A549 (cell line): ENCODE data around the gene RTN4.

Source experiments
- CHD2 ChIP-seq: fragments of 150-350 bp; IDR thresholded peaks from 2 replicates; pipeline ENCODE4 v1.6.1; 2014; ENCODE audit warnings: low read length; ENCODE audit not compliant: partially characterized antibody
- EP300 ChIP-seq, 2 experiments: fragments of >200 bp; sonication (Bioruptor Twin); formaldehyde crosslinking; IDR thresholded peaks; 2 replicates in 1 of 2; 3 replicates in 1 of 2; pipeline ENCODE4 v1.6.1; 2016 to 2017
- HDAC2 ChIP-seq: fragments of 200-600 bp; sonication (generic); IDR thresholded peaks from 2 replicates; pipeline ENCODE4 v1.6.1; 2016
- MAFK ChIP-seq: fragments of 450-650 bp; IDR thresholded peaks from 2 replicates; pipeline ENCODE4 v1.6.1; 2014; ENCODE audit not compliant: partially characterized antibody
- NR3C1 ChIP-seq: fragments of >200 bp; sonication (Bioruptor Twin); formaldehyde crosslinking; IDR thresholded peaks from 3 replicates; pipeline ENCODE4 v1.6.1; 2017
- POLR2A ChIP-seq: IDR thresholded peaks from 2 replicates; pipeline ENCODE4 v1.6.1; 2012; ENCODE audit warnings: mild to moderate bottlenecking, low read length
- ZFP36 ChIP-seq: fragments of 450-650 bp; IDR thresholded peaks from 2 replicates; pipeline ENCODE4 v1.6.1; 2014; ENCODE audit warnings: borderline replicate concordance; ENCODE audit not compliant: partially characterized antibody
- TF ChIP-seq, protein P1 (sequence below): fragments of >200 bp; sonication (Bioruptor Twin); formaldehyde crosslinking; IDR thresholded peaks from 3 replicates; pipeline ENCODE4 v1.5.1; 2016
- TF ChIP-seq, protein P2 (sequence below): fragments of 200-600 bp; sonication (generic); IDR thresholded peaks from 2 replicates; pipeline ENCODE4 v1.6.1; 2016; ENCODE audit warnings: antibody characterized with exemption, mild to moderate bottlenecking, moderate library complexity
- TF ChIP-seq, protein P3 (sequence below): fragments of >200 bp; sonication (Bioruptor Twin); formaldehyde crosslinking; IDR thresholded peaks from 2 replicates; pipeline ENCODE4 v1.6.1; 2016

DNA sequence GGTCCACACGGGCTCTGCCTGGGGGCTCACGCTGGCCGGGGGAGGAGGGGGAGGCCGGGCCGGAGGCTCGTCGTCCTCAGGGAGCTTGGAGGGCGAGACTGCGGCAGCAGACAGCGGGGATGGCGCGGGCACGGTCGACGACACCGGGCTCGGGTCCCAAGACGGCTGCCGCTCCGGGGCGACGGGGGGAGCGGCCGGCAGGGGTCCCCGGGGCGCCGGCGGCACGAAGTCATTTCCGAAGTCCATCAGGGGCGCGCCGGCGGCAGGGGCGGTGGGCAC is 491 bp downstream of the RTN4 start:
- no peak for TF ChIP-seq MAFK
- TF ChIP-seq, protein P1, sequence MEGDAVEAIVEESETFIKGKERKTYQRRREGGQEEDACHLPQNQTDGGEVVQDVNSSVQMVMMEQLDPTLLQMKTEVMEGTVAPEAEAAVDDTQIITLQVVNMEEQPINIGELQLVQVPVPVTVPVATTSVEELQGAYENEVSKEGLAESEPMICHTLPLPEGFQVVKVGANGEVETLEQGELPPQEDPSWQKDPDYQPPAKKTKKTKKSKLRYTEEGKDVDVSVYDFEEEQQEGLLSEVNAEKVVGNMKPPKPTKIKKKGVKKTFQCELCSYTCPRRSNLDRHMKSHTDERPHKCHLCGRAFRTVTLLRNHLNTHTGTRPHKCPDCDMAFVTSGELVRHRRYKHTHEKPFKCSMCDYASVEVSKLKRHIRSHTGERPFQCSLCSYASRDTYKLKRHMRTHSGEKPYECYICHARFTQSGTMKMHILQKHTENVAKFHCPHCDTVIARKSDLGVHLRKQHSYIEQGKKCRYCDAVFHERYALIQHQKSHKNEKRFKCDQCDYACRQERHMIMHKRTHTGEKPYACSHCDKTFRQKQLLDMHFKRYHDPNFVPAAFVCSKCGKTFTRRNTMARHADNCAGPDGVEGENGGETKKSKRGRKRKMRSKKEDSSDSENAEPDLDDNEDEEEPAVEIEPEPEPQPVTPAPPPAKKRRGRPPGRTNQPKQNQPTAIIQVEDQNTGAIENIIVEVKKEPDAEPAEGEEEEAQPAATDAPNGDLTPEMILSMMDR, result no peak
- no peak for TF ChIP-seq POLR2A
- no peak for TF ChIP-seq EP300 (IDR thresholded peaks at IDR 0.05)
- TF ChIP-seq NR3C1, result no peak
- no peak for TF ChIP-seq HDAC2
- TF ChIP-seq, protein P2, sequence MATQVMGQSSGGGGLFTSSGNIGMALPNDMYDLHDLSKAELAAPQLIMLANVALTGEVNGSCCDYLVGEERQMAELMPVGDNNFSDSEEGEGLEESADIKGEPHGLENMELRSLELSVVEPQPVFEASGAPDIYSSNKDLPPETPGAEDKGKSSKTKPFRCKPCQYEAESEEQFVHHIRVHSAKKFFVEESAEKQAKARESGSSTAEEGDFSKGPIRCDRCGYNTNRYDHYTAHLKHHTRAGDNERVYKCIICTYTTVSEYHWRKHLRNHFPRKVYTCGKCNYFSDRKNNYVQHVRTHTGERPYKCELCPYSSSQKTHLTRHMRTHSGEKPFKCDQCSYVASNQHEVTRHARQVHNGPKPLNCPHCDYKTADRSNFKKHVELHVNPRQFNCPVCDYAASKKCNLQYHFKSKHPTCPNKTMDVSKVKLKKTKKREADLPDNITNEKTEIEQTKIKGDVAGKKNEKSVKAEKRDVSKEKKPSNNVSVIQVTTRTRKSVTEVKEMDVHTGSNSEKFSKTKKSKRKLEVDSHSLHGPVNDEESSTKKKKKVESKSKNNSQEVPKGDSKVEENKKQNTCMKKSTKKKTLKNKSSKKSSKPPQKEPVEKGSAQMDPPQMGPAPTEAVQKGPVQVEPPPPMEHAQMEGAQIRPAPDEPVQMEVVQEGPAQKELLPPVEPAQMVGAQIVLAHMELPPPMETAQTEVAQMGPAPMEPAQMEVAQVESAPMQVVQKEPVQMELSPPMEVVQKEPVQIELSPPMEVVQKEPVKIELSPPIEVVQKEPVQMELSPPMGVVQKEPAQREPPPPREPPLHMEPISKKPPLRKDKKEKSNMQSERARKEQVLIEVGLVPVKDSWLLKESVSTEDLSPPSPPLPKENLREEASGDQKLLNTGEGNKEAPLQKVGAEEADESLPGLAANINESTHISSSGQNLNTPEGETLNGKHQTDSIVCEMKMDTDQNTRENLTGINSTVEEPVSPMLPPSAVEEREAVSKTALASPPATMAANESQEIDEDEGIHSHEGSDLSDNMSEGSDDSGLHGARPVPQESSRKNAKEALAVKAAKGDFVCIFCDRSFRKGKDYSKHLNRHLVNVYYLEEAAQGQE, result no peak
- TF ChIP-seq, protein P3, sequence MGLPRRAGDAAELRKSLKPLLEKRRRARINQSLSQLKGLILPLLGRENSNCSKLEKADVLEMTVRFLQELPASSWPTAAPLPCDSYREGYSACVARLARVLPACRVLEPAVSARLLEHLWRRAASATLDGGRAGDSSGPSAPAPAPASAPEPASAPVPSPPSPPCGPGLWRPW, result no peak
- TF ChIP-seq ZFP36, result no peak
- TF ChIP-seq CHD2, result no peak
